GM19463 (cell line): Measurements from ENCODE around the gene CYP4F22.
"Not testable (repeated sequence)": the region's sequence is repeated elsewhere in the genome, so short reads cannot be mapped to it uniquely, and the experiment has no call there.

Source experiments
- ATAC-seq: cut with Tn5 transposase; IDR thresholded peaks from one replicate; pipeline ENCODE4 v1.9.1; 2021; ENCODE audit warnings: mild to moderate bottlenecking, moderate library complexity; ENCODE audit not compliant: unreplicated experiment

Gene CYP4F22

DNA sequence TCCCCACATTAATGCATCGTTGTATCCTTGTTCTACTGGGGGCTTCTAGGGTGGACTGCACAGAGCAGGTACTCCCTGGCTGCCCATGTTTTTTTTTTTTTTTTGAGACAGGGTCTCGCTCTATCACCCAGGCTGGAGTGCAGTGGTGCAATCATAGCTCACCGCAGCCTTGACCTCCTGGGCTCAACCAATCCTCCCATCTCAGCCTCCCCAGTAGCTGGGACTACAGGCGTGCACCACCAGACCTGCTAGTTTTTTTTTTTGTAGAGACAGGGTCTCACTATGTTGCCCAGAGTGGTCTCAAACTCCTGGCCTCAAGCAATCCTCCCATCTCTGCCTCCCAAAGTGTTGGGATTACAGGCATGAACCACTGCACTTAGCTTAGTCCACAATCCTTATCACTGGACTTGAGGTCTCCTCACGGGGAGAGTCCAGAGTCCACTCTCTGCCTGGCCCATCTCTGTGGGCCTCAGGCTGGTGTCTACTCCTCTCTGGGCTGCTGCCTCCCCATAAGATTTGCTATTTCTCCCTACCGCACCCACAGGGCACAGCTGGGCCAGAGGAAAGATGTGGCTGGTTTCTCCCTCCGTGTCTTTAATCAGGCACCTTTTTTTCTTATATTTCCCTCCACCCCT lies 56.3 kb downstream of the CYP4F22 start:
- no peak for ATAC-seq

GRCh38 chr19:15570420-15570819 lies 62.1 kb downstream of the CYP4F22 start:
- ATAC-seq, result no peak

DNA sequence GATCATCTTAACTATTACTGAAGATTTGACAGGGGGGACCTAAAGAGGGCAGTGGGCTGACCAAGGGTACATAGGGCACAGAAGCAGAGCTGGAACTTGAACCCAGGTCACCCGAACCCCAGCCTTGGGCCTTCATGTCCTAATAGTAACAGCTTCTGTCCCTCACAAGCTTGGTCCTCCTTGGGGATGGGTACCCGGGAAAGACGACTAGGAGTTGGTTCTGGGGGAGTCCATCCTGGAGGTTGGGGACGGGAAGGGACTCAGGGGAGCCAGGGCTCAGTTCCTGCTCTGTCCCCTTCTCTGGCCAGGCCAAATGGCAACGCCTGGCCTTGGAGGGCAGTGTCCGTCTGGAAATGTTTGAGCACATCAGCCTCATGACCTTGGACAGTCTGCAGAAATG lies 67.1 kb downstream of the CYP4F22 start:
- ATAC-seq, result no peak

DNA sequence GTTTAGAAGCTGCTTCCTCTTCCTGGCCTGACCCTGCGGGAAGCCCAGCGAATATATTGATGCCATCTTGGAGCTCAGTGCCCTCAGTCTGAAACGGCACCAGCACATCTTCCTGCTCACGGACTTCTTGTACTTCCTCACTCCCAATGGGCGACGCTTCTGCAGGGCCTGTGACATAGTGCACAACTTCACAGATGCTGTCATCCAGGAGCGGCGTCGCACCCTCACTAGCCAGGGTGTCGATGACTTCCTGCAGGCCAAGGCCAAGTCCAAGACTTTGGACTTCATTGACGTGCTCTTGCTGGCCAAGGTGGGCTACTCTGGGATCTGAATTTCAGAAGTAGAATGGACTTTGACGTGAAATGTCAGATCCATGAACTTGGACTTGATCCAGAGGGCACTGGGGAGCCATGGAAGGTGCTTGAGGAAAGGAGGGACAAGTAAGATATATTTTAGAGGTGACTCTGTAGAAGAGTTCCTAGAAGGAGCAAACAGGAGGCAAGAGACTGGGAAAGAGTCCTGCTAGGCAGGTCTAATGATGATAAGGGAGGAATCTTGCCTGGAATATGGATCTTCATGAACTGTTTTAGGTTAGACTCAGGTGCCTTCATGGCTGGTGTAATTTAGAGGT lies 68.3 kb downstream of the CYP4F22 start:
- no peak for ATAC-seq

GRCh38 chr19:15577184-15577771 lies 69.0 kb downstream of the CYP4F22 start:
- no peak for ATAC-seq

- ATAC-seq, result no peak
These were observed 75.0 kb downstream of the CYP4F22 start for GRCh38 chr19:15583346-15583745.

GRCh38 chr19:15584095-15584494 lies 75.8 kb downstream of the CYP4F22 start:
- ATAC-seq, result no peak

GRCh38 chr19:15584541-15585115 lies 76.3 kb downstream of the CYP4F22 start:
- no peak for ATAC-seq

- ATAC-seq, result no peak
These were observed 79.3 kb downstream of the CYP4F22 start for GRCh38 chr19:15587663-15588062.

DNA sequence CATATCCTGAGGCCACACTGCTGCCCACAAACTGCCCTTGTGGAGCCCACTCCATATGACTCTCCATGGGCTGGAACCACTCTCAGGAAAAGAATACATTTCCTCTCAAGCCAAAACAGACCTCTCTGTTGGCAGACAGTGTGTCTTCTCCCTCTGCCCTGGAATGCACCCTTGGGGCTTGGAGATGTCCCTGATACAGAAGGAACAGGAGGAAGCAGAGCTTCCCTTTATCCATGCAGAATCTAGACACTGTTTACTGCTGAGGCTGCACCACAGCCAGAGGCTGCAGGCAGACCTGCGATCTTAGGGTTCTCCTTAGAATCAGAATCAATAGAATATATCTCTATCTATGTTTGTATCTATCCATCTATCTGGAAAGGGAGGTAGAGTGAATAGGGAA lies 79.9 kb downstream of the CYP4F22 start:
- no peak for ATAC-seq

DNA sequence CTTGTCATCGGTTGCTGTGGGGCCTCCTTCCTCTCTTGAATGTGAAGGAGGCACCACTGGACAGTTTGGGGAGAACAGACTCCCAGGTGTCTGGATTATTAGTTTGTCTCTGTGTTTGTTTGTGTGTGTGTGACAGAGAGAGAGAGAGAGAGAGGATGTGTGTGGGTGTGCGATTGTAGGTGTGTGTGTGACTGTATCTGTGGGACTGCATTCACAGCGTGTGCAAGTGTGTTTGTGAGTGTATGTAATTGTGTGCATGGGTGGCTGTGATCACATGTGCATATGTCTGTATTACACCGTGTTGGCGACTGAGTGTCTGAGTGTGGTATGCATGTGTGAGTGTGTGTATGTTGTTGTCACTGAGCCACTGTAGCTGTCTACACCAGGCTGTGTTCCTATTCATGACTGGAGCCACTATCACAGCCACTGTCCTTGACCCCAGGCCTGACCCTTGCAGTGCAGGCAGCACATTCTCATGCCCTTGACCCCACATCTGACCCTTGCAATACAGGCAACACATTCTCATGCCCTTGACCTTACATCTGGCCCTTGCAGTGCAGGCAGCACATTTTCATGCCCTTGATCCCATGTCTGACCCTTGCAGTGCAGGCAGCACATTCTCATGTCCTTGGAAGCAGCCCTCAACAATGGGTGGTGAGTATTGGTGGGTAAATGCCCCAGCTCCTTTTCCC lies 81.6 kb downstream of the CYP4F22 start:
- ATAC-seq, result no peak

DNA sequence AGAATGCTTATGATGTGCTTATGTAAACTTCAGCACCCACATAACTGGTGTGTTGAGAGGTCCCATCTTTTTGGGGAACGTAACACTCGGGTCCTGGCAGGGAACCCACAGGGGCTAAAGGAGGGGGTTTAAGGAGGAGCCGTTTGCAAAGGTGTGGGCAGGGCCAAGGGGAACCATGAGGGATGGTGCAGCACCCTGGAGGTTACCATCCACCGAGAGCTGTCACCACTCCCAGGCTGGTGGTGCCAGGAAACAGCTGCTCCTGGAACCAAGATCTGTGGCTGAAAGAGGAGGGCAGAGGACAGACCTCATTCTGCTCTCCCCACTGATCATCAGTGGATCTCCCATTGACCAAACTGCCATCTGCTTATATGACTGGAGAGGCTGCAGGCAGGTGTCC lies 83.5 kb downstream of the CYP4F22 start:
- ATAC-seq, result no peak

DNA sequence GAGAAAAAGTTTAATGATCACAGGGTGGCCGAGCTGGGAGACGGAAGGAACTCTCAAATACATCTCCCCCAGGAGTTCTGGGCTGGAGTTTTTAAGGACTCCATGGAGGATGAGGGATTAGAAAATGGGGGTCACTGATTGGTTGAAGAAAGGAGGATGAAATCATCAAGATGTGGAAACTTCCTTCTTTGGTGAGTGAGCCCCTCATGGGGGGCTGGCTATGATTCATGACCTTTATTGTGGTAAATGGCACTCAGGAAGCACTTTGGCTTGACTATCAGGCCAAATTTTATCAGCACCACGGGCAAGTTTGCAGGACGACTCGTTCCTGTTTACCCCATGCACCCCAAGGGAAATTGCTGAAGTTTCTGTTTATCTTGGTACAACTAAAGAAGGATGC lies 84.2 kb downstream of the CYP4F22 start:
- ATAC-seq, result not testable (repeated sequence)

DNA sequence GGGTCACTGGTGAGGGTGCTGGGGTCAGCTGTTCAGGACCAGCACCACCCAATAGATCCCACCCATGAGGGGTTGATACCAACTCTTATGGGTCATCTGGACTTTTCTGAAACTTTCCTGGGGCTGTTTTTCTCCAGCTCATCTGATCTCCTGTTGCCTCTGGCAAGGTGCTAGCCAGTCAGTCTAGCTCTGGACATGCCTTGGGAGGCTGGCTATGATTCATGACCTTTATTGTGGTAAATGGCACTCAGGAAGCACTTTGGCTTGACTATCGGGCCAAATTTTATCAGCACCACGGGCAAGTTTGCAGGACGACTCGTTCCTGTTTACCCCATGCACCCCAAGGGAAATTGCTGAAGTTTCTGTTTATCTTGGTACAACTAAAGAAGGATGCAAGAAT lies 85.4 kb downstream of the CYP4F22 start:
- not testable (repeated sequence) for ATAC-seq

DNA sequence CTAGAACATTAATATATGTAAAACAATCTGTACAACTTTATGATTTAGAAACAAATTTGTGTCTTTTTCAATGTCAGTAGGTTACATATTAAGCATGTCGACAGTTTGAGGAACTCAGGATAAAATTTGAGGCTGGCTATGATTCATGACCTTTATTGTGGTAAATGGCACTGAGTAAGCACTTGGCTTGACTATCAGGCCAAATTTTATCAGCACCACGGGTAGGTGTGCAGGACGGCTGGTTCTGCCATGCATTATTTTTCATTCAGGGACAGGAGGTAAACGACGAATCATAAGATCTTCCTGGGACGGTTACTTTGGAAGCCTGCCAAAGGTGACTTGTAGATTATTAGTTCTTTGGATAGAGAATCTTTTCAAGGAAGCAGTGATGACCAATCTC lies 86.7 kb downstream of the CYP4F22 start:
- ATAC-seq, result no peak
